HEK293T (cell line): ENCODE results near the gene KBTBD7.

ENCODE experiments used
- ARNT ChIP-seq: fragments of 450-650 bp; IDR thresholded peaks from 2 replicates; pipeline ENCODE4 v1.6.1; 2017; ENCODE audit warnings: mild to moderate bottlenecking
- BHLHE40 ChIP-seq: fragments of 450-650 bp; IDR thresholded peaks from 2 replicates; pipeline ENCODE4 v1.6.1; 2016; ENCODE audit warnings: mild to moderate bottlenecking, moderate library complexity, borderline replicate concordance
- ELF4 ChIP-seq: fragments of 450-650 bp; IDR thresholded peaks from 2 replicates; pipeline ENCODE4 v1.6.1; 2017; ENCODE audit warnings: antibody characterized with exemption
- FOXA1 ChIP-seq: fragments of 450-650 bp; IDR thresholded peaks from 2 replicates; pipeline ENCODE4 v1.6.1; 2016; ENCODE audit warnings: mild to moderate bottlenecking
- FOXK2 ChIP-seq: fragments of 450-650 bp; IDR thresholded peaks from 2 replicates; pipeline ENCODE4 v1.6.1; 2016; ENCODE audit warnings: mild to moderate bottlenecking
- FOXM1 ChIP-seq: fragments of 450-650 bp; IDR thresholded peaks from 2 replicates; pipeline ENCODE4 v1.6.1; 2017; ENCODE audit warnings: mild to moderate bottlenecking, borderline replicate concordance
- HDGF ChIP-seq: fragments of 450-650 bp; IDR thresholded peaks from 2 replicates; pipeline ENCODE4 v1.6.1; 2017; ENCODE audit warnings: antibody characterized with exemption, borderline replicate concordance
- L3MBTL2 ChIP-seq: fragments of 450-650 bp; conservative IDR thresholded peaks from 2 replicates; pipeline ENCODE4 v1.6.1; 2016; ENCODE audit warnings: mild to moderate bottlenecking
- LEF1 ChIP-seq: fragments of 450-650 bp; IDR thresholded peaks from 2 replicates; pipeline ENCODE4 v1.6.1; 2017; ENCODE audit warnings: mild to moderate bottlenecking, borderline replicate concordance
- NFRKB ChIP-seq: fragments of 450-650 bp; IDR thresholded peaks from 2 replicates; pipeline ENCODE4 v1.6.1; 2016; ENCODE audit warnings: mild to moderate bottlenecking, moderate library complexity
- PKNOX1 ChIP-seq: fragments of 450-650 bp; IDR thresholded peaks from 2 replicates; pipeline ENCODE4 v1.6.1; 2016
- SP1 ChIP-seq: fragments of 450-650 bp; IDR thresholded peaks from 2 replicates; pipeline ENCODE4 v1.6.1; 2017
- SUZ12 ChIP-seq: fragments of 450-650 bp; IDR thresholded peaks from 2 replicates; pipeline ENCODE4 v1.6.1; 2016; ENCODE audit warnings: mild to moderate bottlenecking
- ZNF384 ChIP-seq: fragments of 450-650 bp; IDR thresholded peaks from 2 replicates; pipeline ENCODE4 v1.6.1; 2016

GRCh38 chr13:41236369-41236768, 42.0 kb upstream of the KBTBD7 start:
- no peak for TF ChIP-seq HDGF
- no peak for TF ChIP-seq NFRKB
- TF ChIP-seq ELF4: no peak
- no peak for TF ChIP-seq SP1
- TF ChIP-seq FOXK2: no peak
- TF ChIP-seq LEF1: no peak
- no peak for TF ChIP-seq FOXA1
- TF ChIP-seq L3MBTL2: no peak
- TF ChIP-seq FOXM1: no peak
- no peak for TF ChIP-seq SUZ12
- TF ChIP-seq PKNOX1: no peak
- TF ChIP-seq BHLHE40: no peak
- no peak for TF ChIP-seq ARNT
- TF ChIP-seq ZNF384: no peak
